Lower lobe of right lung (tissue), 2 donors: Measurements from ENCODE around the gene PRKN. TPM values are rescaled to one million over a fixed set of nuclear protein-coding genes. Genes with fewer than 3 reads are reported as not detected.

Source experiments
- ATAC-seq, 2 donors: fragments of 200-7000 bp; cut with Tn5 transposase; one replicate each; pipeline ENCODE4 v1.9.1; 2020 to 2022; ENCODE audit warnings: mild to moderate bottlenecking in 2 of 2, moderate library complexity in 2 of 2
- DNase-seq: peaks from one replicate; pipeline ENCODE4 v3.0.0-alpha.2; 2020
- H3K27ac ChIP-seq: fragments of 200-600 bp; one replicate; pipeline ENCODE4 v1.8.0; 2022
- H3K27me3 ChIP-seq: fragments of 200-600 bp; one replicate; pipeline ENCODE4 v1.8.0; 2022; ENCODE audit warnings: low read depth
- H3K36me3 ChIP-seq: fragments of 200-600 bp; one replicate; pipeline ENCODE4 v1.8.0; 2022; ENCODE audit warnings: mild to moderate bottlenecking
- H3K4me1 ChIP-seq: fragments of 200-600 bp; one replicate; pipeline ENCODE4 v1.8.0; 2022
- H3K4me3 ChIP-seq: fragments of 200-600 bp; one replicate; pipeline ENCODE4 v1.8.0; 2022; ENCODE audit warnings: mild to moderate bottlenecking
- H3K9me3 ChIP-seq: fragments of 200-600 bp; one replicate; pipeline ENCODE4 v1.8.0; 2022
- CTCF ChIP-seq: fragments of 200-600 bp; IDR thresholded peaks from one replicate; pipeline ENCODE4 v1.8.0; 2022; ENCODE audit warnings: antibody characterized with exemption, mild to moderate bottlenecking
- intact Hi-C: fragments of 100-400 bp; cut with DNase I; formaldehyde crosslinking; loops from one replicate; pipeline ENCODE4 v1.11.0; 2022
- total RNA-seq: library from RNA; stranded (reverse); fragmentation: NEBNext Ultra II Directional; extraction: Animal tissue kit (Norgen Biotek cat#: 25700); gene quantifications from one replicate; pipeline ENCODE4 v1.2.1, GENCODE V29; 2021
- donor health status: DM: no; HTN: yes; CAD: no; lungs with severe emphysema.

Gene PRKN
- total RNA-seq, 1 donor from 2014 or later = 6.1 TPM

GRCh38 chr6:161308075-161308655 lies 1419.4 kb downstream of the PRKN start:
- Histone ChIP-seq H3K27me3 (no peaks in the 10 kb centered on the region), H3K4me3 (no peak overlapping the region), H3K27ac (no peak overlapping the region), H3K36me3 (no peaks in the 10 kb centered on the region), H3K9me3 (no peaks in the 10 kb centered on the region), H3K4me1 (no peaks in the 10 kb centered on the region)
- DNase-seq (no peak), ATAC-seq (no peak)
- no peak for TF ChIP-seq CTCF
- intact Hi-C loops = no loop called here

DNA sequence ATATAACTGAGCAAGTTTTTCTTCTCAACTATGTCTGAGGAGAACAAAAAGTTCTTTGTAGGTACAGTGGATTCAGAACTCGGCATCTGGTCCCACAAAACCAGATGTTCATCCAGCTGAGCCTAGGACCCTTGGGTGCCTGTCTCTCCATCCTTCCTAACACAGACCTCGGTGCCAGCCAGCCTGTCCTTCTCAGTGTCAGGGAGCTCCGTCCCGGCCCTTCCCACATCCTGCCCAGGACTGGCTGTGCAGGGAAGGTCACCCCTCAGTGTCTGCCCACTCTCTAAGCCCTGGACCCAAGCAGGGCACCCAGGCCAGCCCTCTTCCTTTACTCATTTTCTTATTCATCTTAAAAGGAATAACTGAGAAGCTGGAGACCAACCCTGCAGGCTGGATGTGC lies 1421.7 kb downstream of the PRKN start:
- ATAC-seq (no peak), DNase-seq (no peak)
- H3K27me3 ChIP-seq = no peaks in the 10 kb centered on the region
- H3K9me3 ChIP-seq = no peaks in the 10 kb centered on the region
- H3K36me3 ChIP-seq = no peaks in the 10 kb centered on the region
- H3K27ac ChIP-seq = no peak overlapping the region
- intact Hi-C loops = no loop called here
- H3K4me1 ChIP-seq = peaks cover 11% of the 10 kb centered on the region
- no peak overlapping the region for H3K4me3 ChIP-seq
- no peak for TF ChIP-seq CTCF

DNA sequence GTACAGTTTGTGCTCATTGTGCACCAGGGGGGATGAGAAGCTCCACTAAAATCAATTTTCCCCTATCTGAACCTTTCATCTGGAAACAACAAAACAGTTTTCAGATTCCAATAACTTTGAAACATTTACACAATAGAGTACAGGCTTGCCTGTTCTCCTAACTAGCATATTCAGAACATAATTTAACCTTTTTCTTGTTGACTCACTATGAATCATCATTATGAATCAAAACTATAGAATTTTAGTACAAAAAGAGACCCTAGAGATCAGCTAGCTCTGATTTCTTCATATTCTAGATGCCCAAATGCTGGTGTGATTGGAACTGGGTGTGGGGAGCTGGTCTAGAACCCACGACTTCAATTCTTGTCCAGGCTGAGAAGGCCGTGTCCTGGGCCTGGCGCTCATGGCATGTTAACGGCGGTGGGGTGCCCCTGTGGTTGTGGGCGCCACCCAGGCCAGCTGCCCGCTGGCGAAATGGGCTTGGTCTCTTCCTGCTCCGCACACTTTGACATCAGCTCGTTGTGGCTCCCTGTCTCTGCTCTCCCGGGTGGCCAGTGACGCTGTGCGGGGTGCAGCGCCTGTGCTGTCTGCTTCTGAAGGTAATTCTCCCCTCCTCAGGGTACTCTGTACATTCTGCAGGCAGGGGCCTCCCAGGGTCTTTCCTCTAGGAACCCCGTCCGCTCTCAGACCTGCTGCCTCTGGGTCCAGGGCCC lies 1423.8 kb downstream of the PRKN start:
- DNase-seq = no peak
- H3K9me3 ChIP-seq = no peaks in the 10 kb centered on the region
- no peak for ATAC-seq
- no peaks in the 10 kb centered on the region for H3K36me3 ChIP-seq
- peaks cover 13% of the 10 kb centered on the region for H3K4me1 ChIP-seq
- TF ChIP-seq CTCF = no peak
- H3K27me3 ChIP-seq = no peaks in the 10 kb centered on the region
- no peak overlapping the region for H3K4me3 ChIP-seq
- no peak overlapping the region for H3K27ac ChIP-seq
- intact Hi-C loops = no loop called here

DNA sequence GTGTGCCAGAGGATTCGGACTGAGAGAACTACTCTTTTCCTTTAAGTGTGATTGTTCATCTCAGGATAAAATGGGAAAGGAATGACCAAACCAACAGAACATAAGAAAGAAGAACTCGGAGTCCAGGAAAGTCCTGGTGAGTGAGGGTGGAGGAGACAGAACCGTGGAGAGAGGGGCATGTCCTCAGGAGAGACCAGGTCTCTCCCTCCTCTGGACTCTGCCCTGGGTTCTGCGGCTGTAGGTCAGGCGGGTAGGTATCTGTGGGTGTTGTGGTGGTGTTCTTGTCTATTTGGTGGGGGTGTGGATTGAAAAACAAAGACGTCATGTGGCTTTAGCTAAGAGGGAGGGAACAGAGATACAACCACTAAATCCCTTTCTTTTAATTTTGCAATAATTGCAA lies 1424.6 kb downstream of the PRKN start:
- H3K36me3 ChIP-seq = no peaks in the 10 kb centered on the region
- no peak for DNase-seq
- H3K4me1 ChIP-seq = peaks cover 13% of the 10 kb centered on the region
- H3K27me3 ChIP-seq = no peaks in the 10 kb centered on the region
- H3K27ac ChIP-seq = no peak overlapping the region
- no peak for TF ChIP-seq CTCF
- no peak for ATAC-seq
- no peak overlapping the region for H3K4me3 ChIP-seq
- no peaks in the 10 kb centered on the region for H3K9me3 ChIP-seq
- intact Hi-C loops = no loop called here

DNA sequence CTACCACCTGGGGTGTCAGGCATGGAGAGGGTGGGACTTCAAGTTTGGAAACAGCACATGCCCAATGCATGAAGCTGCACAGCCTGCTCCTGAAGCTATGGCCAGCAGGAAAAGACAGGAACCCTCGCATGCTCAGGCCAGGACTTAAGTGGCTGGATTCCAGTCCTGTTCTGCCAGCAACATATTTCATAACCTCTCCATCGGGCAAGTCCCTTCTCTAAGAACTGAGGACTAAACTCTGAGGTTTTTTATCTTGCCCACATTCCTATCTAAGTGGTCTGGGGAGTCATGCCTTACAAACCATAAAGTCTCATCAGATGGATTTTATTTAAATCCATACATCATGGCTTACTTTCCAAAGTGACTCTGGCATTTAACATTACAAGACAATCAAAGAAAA lies 1426.2 kb downstream of the PRKN start:
- Histone ChIP-seq H3K27ac (no peak overlapping the region), H3K27me3 (no peaks in the 10 kb centered on the region), H3K36me3 (no peaks in the 10 kb centered on the region), H3K4me1 (peaks cover 13% of the 10 kb centered on the region), H3K4me3 (no peak overlapping the region), H3K9me3 (no peaks in the 10 kb centered on the region)
- DNase-seq (no peak), ATAC-seq (peak; percentile 83 to 89)
- intact Hi-C loops = no loop called here
- TF ChIP-seq CTCF = no peak
